Measurements from ENCODE around the gene PPP1R16B.

Gene PPP1R16B

GRCh38 chr20:38893565-38894090 is 88.1 kb downstream of the PPP1R16B start:
- DNase-seq: peak in 47 of 51 donors; percentile 16 to 88 (median 57)

- peak in 3 of 51 donors; percentile 27 to 85 (median 76) for DNase-seq
Observed at GRCh38 chr20:38894091-38894847, 88.8 kb downstream of the PPP1R16B start.

GRCh38 chr20:38895098-38895949 is 89.8 kb downstream of the PPP1R16B start:
- DNase-seq: no peak

GRCh38 chr20:38896009-38896594 is 90.6 kb downstream of the PPP1R16B start:
- DNase-seq: no peak

GRCh38 chr20:38897267-38897666 is 91.8 kb downstream of the PPP1R16B start:
- DNase-seq: no peak

GRCh38 chr20:38900606-38901005 is 95.1 kb downstream of the PPP1R16B start:
- DNase-seq: no peak

- no peak for DNase-seq
Observed at GRCh38 chr20:38902601-38903000, 97.1 kb downstream of the PPP1R16B start.

GRCh38 chr20:38903335-38903734 is 97.8 kb downstream of the PPP1R16B start:
- DNase-seq: no peak

GRCh38 chr20:38905375-38905774 is 99.9 kb downstream of the PPP1R16B start:
- no peak for DNase-seq

- no peak for DNase-seq
Observed at GRCh38 chr20:38907918-38908677, 102.6 kb downstream of the PPP1R16B start.

- DNase-seq: no peak
Observed at GRCh38 chr20:38915355-38915754, 109.9 kb downstream of the PPP1R16B start.

- no peak for DNase-seq
Observed at GRCh38 chr20:38917657-38918056, 112.2 kb downstream of the PPP1R16B start.

- DNase-seq: no peak
Observed at GRCh38 chr20:38918172-38918571, 112.7 kb downstream of the PPP1R16B start.

GRCh38 chr20:38919683-38920082 is 114.2 kb downstream of the PPP1R16B start:
- no peak for DNase-seq

GRCh38 chr20:38920411-38920810 is 114.9 kb downstream of the PPP1R16B start:
- DNase-seq: no peak

- DNase-seq: no peak
Observed at GRCh38 chr20:38920851-38921250, 115.4 kb downstream of the PPP1R16B start.

GRCh38 chr20:38924718-38925117 is 119.2 kb downstream of the PPP1R16B start:
- DNase-seq: no peak

- peak; percentile 15 to 95 (median 86) for DNase-seq
Observed at GRCh38 chr20:38926142-38926933, 120.8 kb downstream of the PPP1R16B start, which contains the start of gene FAM83D. Gene FAM83D, plus strand, starts transcription at chr20:38926417. Its CDS starts 26 bp downstream, at chr20:38926443.

- no peak for DNase-seq
Observed at GRCh38 chr20:38926934-38927616, 121.6 kb downstream of the PPP1R16B start.

All from hypothalamus (tissue), 51 donors.